Epithelial cell of proximal tubule (primary cell): ENCODE results near the gene TMCC2. TPM values are rescaled to one million over a fixed set of nuclear protein-coding genes. Genes with fewer than 3 reads are reported as not detected.
A peak's percentile ranks its signal among the peaks of the same experiment; 100 is the strongest.

ENCODE experiments used
- DNase-seq: peaks from one replicate; pipeline ENCODE4 v3.0.0-alpha.2; 2011; ENCODE audit warnings: low read depth
- H3K4me3 ChIP-seq: 2 replicates; pipeline ENCODE4 v1.5.1; 2011; ENCODE audit warnings: low read depth, mild to moderate bottlenecking, low read length
- CTCF ChIP-seq: conservative IDR thresholded peaks from 2 replicates; pipeline ENCODE4 v1.5.1; 2012; ENCODE audit warnings: low read depth, mild to moderate bottlenecking, low read length
- total RNA-seq: library from RNA; depleted of rRNA; stranded (reverse); fragments of >200 nt; gene quantifications from 2 replicates; pipeline ENCODE4 v1.2.3, GENCODE V29; 2015

The TMCC2 gene
- total RNA-seq, 1 donor from 2014 or later = 5.0 TPM

- no peak overlapping the region for H3K4me3 ChIP-seq
- no peak for TF ChIP-seq CTCF
- DNase-seq = no peak
Observed at GRCh38 chr1:205199931-205200299, 27.8 kb upstream of the TMCC2 start.

GRCh38 chr1:205204552-205204951 is 23.2 kb upstream of the TMCC2 start:
- TF ChIP-seq CTCF = no peak
- H3K4me3 ChIP-seq = no peak overlapping the region
- no peak for DNase-seq

- no peak for TF ChIP-seq CTCF
- H3K4me3 ChIP-seq = no peak overlapping the region
- DNase-seq = no peak
Observed at GRCh38 chr1:205205055-205205454, 22.7 kb upstream of the TMCC2 start.

GRCh38 chr1:205208811-205209210 is 18.9 kb upstream of the TMCC2 start:
- TF ChIP-seq CTCF = no peak
- H3K4me3 ChIP-seq = no peak overlapping the region
- DNase-seq = no peak

GRCh38 chr1:205210756-205211168 is 17.0 kb upstream of the TMCC2 start:
- DNase-seq = no peak

GRCh38 chr1:205211169-205211838 is 16.4 kb upstream of the TMCC2 start, which contains the start of gene DSTYK:
DSTYK (minus strand) TSS chr1:205211702; CDS start chr1:205211535, 167 bp downstream.
- TF ChIP-seq CTCF = no peak
- H3K4me3 ChIP-seq = peak within 1 kb of the TSS; percentile 100
- peak; percentile 59 for DNase-seq

More at GRCh38 chr1:205210756-205211168, 17.0 kb upstream of the TMCC2 start:
- peak overlapping the region; percentile 100 for H3K4me3 ChIP-seq
- TF ChIP-seq CTCF = no peak
